ENCODE results near the gene MOSPD3.
A peak's percentile ranks its signal among the peaks of the same experiment; 100 is the strongest.

DNA sequence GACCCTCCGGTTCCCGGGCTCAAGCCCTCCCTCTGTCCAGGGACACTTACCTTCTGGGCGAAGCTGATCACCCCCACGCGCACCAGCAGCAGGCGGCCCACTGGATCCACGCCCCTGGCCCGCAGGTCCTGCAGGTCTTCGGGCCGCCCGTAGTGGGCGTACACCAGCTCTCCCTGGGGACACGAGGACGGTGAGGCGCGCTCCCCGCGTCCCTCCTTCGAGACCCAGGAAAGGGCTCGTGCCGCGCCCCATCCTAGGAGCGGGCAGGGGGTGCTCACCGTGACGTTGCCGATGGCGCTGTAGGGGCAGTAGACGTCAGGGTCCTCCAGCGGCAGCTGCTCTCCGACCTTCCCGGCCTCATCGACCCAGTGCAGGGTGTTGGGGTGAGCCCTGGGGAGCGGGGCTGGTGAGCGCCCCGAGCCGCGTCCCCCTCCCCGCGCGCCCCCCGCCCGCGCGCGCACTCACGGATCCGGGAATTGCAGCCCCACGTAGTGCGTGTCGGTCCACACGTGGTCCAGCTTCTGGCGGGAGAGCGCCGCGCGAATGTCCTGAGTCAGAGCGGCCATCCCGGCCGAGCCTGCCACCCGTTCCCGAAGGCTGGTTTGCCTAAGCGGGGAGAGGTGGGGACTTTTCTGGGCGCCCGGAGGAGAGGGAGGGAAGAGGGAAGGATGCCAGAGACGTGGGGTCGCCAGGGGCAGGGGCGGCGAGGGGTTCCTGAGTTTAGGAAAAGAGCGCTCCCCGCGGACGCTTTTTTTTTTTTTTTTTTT, 20.8 kb downstream of the MOSPD3 start:
- TF ChIP-seq, protein P1, sequence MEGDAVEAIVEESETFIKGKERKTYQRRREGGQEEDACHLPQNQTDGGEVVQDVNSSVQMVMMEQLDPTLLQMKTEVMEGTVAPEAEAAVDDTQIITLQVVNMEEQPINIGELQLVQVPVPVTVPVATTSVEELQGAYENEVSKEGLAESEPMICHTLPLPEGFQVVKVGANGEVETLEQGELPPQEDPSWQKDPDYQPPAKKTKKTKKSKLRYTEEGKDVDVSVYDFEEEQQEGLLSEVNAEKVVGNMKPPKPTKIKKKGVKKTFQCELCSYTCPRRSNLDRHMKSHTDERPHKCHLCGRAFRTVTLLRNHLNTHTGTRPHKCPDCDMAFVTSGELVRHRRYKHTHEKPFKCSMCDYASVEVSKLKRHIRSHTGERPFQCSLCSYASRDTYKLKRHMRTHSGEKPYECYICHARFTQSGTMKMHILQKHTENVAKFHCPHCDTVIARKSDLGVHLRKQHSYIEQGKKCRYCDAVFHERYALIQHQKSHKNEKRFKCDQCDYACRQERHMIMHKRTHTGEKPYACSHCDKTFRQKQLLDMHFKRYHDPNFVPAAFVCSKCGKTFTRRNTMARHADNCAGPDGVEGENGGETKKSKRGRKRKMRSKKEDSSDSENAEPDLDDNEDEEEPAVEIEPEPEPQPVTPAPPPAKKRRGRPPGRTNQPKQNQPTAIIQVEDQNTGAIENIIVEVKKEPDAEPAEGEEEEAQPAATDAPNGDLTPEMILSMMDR (conservative IDR thresholded peaks at IDR 0.05; ENCODE audit: low read depth in 2 of 2), result peak; percentile 45 to 61
- TF ChIP-seq EZH2 (IDR thresholded peaks at IDR 0.05; ENCODE audit: low read depth, unreplicated experiment) (no peak), EZH2phosphoT487 (IDR thresholded peaks at IDR 0.05; ENCODE audit: unreplicated experiment) (no peak), POLR2AphosphoS5 (IDR thresholded peaks at IDR 0.05; ENCODE audit: low read depth) (peak; percentile 66), ZNF114 (CRISPR knock-in tag; IDR thresholded peaks at IDR 0.05) (no peak)
- TF ChIP-seq, protein P2, sequence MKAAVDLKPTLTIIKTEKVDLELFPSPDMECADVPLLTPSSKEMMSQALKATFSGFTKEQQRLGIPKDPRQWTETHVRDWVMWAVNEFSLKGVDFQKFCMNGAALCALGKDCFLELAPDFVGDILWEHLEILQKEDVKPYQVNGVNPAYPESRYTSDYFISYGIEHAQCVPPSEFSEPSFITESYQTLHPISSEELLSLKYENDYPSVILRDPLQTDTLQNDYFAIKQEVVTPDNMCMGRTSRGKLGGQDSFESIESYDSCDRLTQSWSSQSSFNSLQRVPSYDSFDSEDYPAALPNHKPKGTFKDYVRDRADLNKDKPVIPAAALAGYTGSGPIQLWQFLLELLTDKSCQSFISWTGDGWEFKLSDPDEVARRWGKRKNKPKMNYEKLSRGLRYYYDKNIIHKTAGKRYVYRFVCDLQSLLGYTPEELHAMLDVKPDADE (IDR thresholded peaks at IDR 0.05), result no peak

All from GM23338 (cell line).